Skin epidermis (tissue), 12 donors: ENCODE measurements around the gene TMEM213.

Experiments
- H3K27ac ChIP-seq, 21 experiments: fragments of 200-600 bp; sonication (generic) in 11 of 21; one replicate each; pipeline ENCODE4 v1.5.0; 2020; ENCODE audit warnings: mild to moderate bottlenecking in 3 of 21, inconsistent platforms in 2 of 21, moderate library complexity in 2 of 21
- H3K4me3 ChIP-seq, 7 experiments: fragments of 200-600 bp; sonication (generic) in 2 of 7; one replicate each; pipeline ENCODE4 v1.5.0; 2020; ENCODE audit warnings: inconsistent platforms in 2 of 7, mild to moderate bottlenecking in 2 of 7, moderate library complexity in 1 of 7

The TMEM213 gene

GRCh38 chr7:138868711-138869110 lies 70.9 kb downstream of the TMEM213 start:
- no peak overlapping the region for H3K27ac ChIP-seq

GRCh38 chr7:138869353-138869752 lies 71.6 kb downstream of the TMEM213 start:
- Histone ChIP-seq H3K4me3 (no peak overlapping the region), H3K27ac (no peak overlapping the region)

More at GRCh38 chr7:138868711-138869110, 70.9 kb downstream of the TMEM213 start:
- H3K4me3 ChIP-seq = no peak overlapping the region

GRCh38 chr7:138871065-138871813 lies 73.4 kb downstream of the TMEM213 start:
- no peak overlapping the region for H3K27ac ChIP-seq
- H3K4me3 ChIP-seq = no peak overlapping the region

- no peak overlapping the region for H3K27ac ChIP-seq
- no peak overlapping the region for H3K4me3 ChIP-seq
Measured at GRCh38 chr7:138871814-138872090, 74.0 kb downstream of the TMEM213 start.

- Histone ChIP-seq H3K27ac (no peak overlapping the region), H3K4me3 (no peak overlapping the region)
Measured at GRCh38 chr7:138872576-138872975, 74.8 kb downstream of the TMEM213 start.

GRCh38 chr7:138873220-138873892 lies 75.6 kb downstream of the TMEM213 start:
- no peak overlapping the region for H3K4me3 ChIP-seq

GRCh38 chr7:138875794-138876193 lies 78.0 kb downstream of the TMEM213 start:
- peak overlapping the region in 1 of 21 experiments; percentile 12 for H3K27ac ChIP-seq
- H3K4me3 ChIP-seq = no peak overlapping the region

More at GRCh38 chr7:138873220-138873892, 75.6 kb downstream of the TMEM213 start:
- H3K27ac ChIP-seq = no peak overlapping the region

- no peak overlapping the region for H3K4me3 ChIP-seq
- H3K27ac ChIP-seq = no peak overlapping the region
Measured at GRCh38 chr7:138876326-138876725, 78.5 kb downstream of the TMEM213 start.

- no peak overlapping the region for H3K27ac ChIP-seq
- no peak overlapping the region for H3K4me3 ChIP-seq
Measured at GRCh38 chr7:138878051-138878450, 80.3 kb downstream of the TMEM213 start.

- no peak overlapping the region for H3K27ac ChIP-seq
Measured at GRCh38 chr7:138878856-138879255, 81.1 kb downstream of the TMEM213 start.

GRCh38 chr7:138879356-138879755 lies 81.6 kb downstream of the TMEM213 start:
- no peak overlapping the region for H3K4me3 ChIP-seq
- no peak overlapping the region for H3K27ac ChIP-seq

More at GRCh38 chr7:138878856-138879255, 81.1 kb downstream of the TMEM213 start:
- H3K4me3 ChIP-seq = no peak overlapping the region

GRCh38 chr7:138880881-138881578 lies 83.2 kb downstream of the TMEM213 start:
- H3K4me3 ChIP-seq = no peak overlapping the region
- H3K27ac ChIP-seq = peak overlapping the region in 2 of 21 experiments; percentile 25 to 55

GRCh38 chr7:138881579-138882188 lies 83.9 kb downstream of the TMEM213 start:
- Histone ChIP-seq H3K27ac (peak overlapping the region in 3 of 21 experiments; percentile 25 to 67 (median 27)), H3K4me3 (no peak overlapping the region)

GRCh38 chr7:138882249-138882648 lies 84.5 kb downstream of the TMEM213 start:
- Histone ChIP-seq H3K4me3 (no peak overlapping the region), H3K27ac (peak overlapping the region in 2 of 21 experiments; percentile 27 to 67)

GRCh38 chr7:138885383-138886147 lies 87.8 kb downstream of the TMEM213 start:
- H3K4me3 ChIP-seq = no peak overlapping the region
- H3K27ac ChIP-seq = no peak overlapping the region

GRCh38 chr7:138886501-138886917 lies 88.7 kb downstream of the TMEM213 start:
- H3K27ac ChIP-seq = peak overlapping the region in 2 of 21 experiments; percentile 32 to 61
- H3K4me3 ChIP-seq = no peak overlapping the region

GRCh38 chr7:138887085-138887710 lies 89.4 kb downstream of the TMEM213 start:
- Histone ChIP-seq H3K4me3 (no peak overlapping the region), H3K27ac (peak overlapping the region in 2 of 21 experiments; percentile 32 to 61)
